Heart right ventricle (tissue), 16 donors: ENCODE results near the gene SHANK1. TPM values are rescaled to one million over a fixed set of nuclear protein-coding genes. Genes with fewer than 3 reads are reported as not detected.

Source experiments
- ATAC-seq, 8 donors: fragments of 200-7000 bp; cut with Tn5 transposase; one replicate each; pipeline ENCODE4 v1.9.1; 2020; ENCODE audit warnings: mild to moderate bottlenecking in 8 of 8, moderate library complexity in 8 of 8, moderate number of reproducible peaks in 1 of 8
- DNase-seq, 2 donors: peaks; one replicate each; pipeline ENCODE4 v3.0.0-alpha.2; 2020
- H3K27ac ChIP-seq, 10 donors: fragments of 200-600 bp; sonication (generic) in 2 of 10; one replicate each; pipeline versions ENCODE4 v1.5.0 to v1.8.0; 2020 to 2022; ENCODE audit warnings: mild to moderate bottlenecking in 3 of 10
- H3K27me3 ChIP-seq, 7 donors: fragments of 200-600 bp; one replicate each; pipeline ENCODE4 v1.8.0; 2021 to 2022; ENCODE audit warnings: mild to moderate bottlenecking in 2 of 7
- H3K36me3 ChIP-seq, 9 donors: fragments of 200-600 bp; sonication (generic) in 1 of 9; one replicate each; pipeline versions ENCODE4 v1.5.0 to v1.8.0; 2020 to 2022; ENCODE audit warnings: mild to moderate bottlenecking in 2 of 9
- H3K4me1 ChIP-seq, 9 donors: fragments of 200-600 bp; sonication (generic) in 1 of 9; one replicate each; pipeline versions ENCODE4 v1.5.0 to v1.8.0; 2020 to 2022; ENCODE audit warnings: mild to moderate bottlenecking in 4 of 9
- H3K4me3 ChIP-seq, 10 donors: fragments of 200-600 bp; sonication (generic) in 2 of 10; one replicate each; pipeline versions ENCODE4 v1.5.0 to v1.8.0; 2020 to 2022; ENCODE audit warnings: mild to moderate bottlenecking in 7 of 10, moderate library complexity in 2 of 10
- H3K9me3 ChIP-seq, 11 donors: fragments of 200-600 bp in 10 of 11; sonication (generic) in 2 of 11; one replicate each; pipeline versions ENCODE4 v1.5.0 to v1.8.0; 2013 to 2022; ENCODE audit warnings: mild to moderate bottlenecking in 2 of 11, control low read depth in 1 of 11, moderate library complexity in 1 of 11
- WGBS, 2 donors: extraction: QIAGEN DNeasy Blood & Tissue Kit; methylation state at CpG; one replicate each; pipeline ENCODE4 v1.1.7; 2013; ENCODE audit warnings: inconsistent platforms in 1 of 2; 5-methylcytosine and 5-hydroxymethylcytosine counted together
- intact Hi-C, 10 donors: fragments of 100-400 bp; cut with DNase I; formaldehyde crosslinking; loops; one replicate each; pipeline versions ENCODE4 v1.11.1 to v1.14.2; 2022
- polyA plus RNA-seq, 2 donors: library from polyadenylated mRNA; stranded (reverse); fragments of 200-250 nt; gene quantifications; one replicate each; pipeline ENCODE4 v1.2.3, GENCODE V29; 2013
- total RNA-seq, 10 donors: library from RNA; stranded (reverse); fragmentation: NEBNext Ultra II Directional in 3 of 10; extraction: Animal tissue kit (Norgen Biotek cat#: 25700) in 3 of 10; gene quantifications; one replicate each; pipeline versions ENCODE4 v1.2.1 to v1.2.4, GENCODE V29; 2021 to 2023
- TF ChIP-seq, protein P1 (sequence below), 9 donors: fragments of 200-600 bp; sonication (generic) in 2 of 9; IDR thresholded peaks; one replicate each; pipeline versions ENCODE4 v1.5.0 to v1.8.0; 2021 to 2022; ENCODE audit warnings: antibody characterized with exemption in 9 of 9, mild to moderate bottlenecking in 5 of 9, moderate library complexity in 1 of 9
- donor health status: Arrhythmogenic right ventricular cardiomyopathy.
- donor health status: ischemic (EF 13 %, LVEDD 7.1; RV severe dilation, severe dysfunction).
- donor health status: healthy with polysubstance abuse.
- donor health status: DM: no; HTN: yes; CAD: no.
- donor health status: DM: no; HTN: no; CAD: no.
- donor health status: ischemic (EF 25% LVEDD 6.9; RV normal size, moderate dysfunction).
- donor health status: ischemic (EF 25% LVEDD 5.7; RV mildly dilated, moderate dysfunction).
- donor health status: healthy.
- donor health status: DM: yes; HTN: yes; CAD: no.
- donor health status: Ischemic cardiomyopathy.
- donor health status: ischemic (EF 35%, LVEDD 5.7; RV mildly dilated, moderate dysfunction).
- donor health status: nonischemic (EF 11% LVEDD 7.7; RV severe dilation, severe dysfunction).
- donor health status: DM: yes; HTN: yes; CAD: no.
- donor health status: PGD.
- donor health status: ischemic (EF 29% LVEDD 5.4; RV normal size, mild dysfunction).
- donor health status: nonischemic (EF 23%, LVEDD 6.1; RV moderate dilation, normal function).

The SHANK1 gene
- total and polyA plus RNA-seq, 12 donors, result 0.07 to 1.5 (median 0.37) TPM; not detected in 1

DNA sequence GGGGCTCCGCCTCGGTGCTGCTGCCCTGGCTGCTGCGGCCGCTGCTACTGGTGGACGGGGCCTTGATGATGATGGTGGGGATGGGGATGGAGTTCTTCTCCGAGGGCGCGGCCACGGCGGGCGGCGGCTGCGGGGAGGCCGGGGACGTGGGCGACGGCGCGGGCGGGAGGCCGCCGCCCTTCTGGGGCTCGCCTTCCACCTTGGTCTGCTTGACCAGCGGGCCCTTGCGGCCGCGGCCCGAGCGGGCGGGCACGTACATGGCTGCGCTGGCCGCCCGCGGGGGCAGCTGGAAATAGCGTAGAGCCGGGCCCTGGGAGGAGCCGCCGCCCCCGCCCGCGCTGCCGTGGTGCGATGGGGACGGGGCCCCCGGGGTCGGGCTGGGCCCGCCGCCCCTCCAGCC, 51.2 kb downstream of the SHANK1 start:
- DNase-seq, result no peak
- TF ChIP-seq, protein P1, sequence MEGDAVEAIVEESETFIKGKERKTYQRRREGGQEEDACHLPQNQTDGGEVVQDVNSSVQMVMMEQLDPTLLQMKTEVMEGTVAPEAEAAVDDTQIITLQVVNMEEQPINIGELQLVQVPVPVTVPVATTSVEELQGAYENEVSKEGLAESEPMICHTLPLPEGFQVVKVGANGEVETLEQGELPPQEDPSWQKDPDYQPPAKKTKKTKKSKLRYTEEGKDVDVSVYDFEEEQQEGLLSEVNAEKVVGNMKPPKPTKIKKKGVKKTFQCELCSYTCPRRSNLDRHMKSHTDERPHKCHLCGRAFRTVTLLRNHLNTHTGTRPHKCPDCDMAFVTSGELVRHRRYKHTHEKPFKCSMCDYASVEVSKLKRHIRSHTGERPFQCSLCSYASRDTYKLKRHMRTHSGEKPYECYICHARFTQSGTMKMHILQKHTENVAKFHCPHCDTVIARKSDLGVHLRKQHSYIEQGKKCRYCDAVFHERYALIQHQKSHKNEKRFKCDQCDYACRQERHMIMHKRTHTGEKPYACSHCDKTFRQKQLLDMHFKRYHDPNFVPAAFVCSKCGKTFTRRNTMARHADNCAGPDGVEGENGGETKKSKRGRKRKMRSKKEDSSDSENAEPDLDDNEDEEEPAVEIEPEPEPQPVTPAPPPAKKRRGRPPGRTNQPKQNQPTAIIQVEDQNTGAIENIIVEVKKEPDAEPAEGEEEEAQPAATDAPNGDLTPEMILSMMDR (IDR thresholded peaks at IDR 0.05), result no peak
- H3K36me3 ChIP-seq, result no peaks in the 10 kb centered on the region
- H3K4me1 ChIP-seq, result peaks cover 0 to 12% (median 5%) of the 10 kb centered on the region in 9 donors
- no peak overlapping the region for H3K4me3 ChIP-seq
- intact Hi-C loops, result no loop called here
- no peaks in the 10 kb centered on the region for H3K9me3 ChIP-seq
- H3K27me3 ChIP-seq, result peaks cover 3 to 92% (median 90%) of the 10 kb centered on the region in 7 donors
- no peak for ATAC-seq
- 1 to 3% methylated on average over 17 to 49 of the region's 49 CpGs for WGBS, 2 donors
- H3K27ac ChIP-seq, result no peak overlapping the region

GRCh38 chr19:50667759-50668231, 51.8 kb downstream of the SHANK1 start:
- H3K36me3 ChIP-seq, result no peaks in the 10 kb centered on the region
- peaks cover 3 to 92% (median 84%) of the 10 kb centered on the region in 7 donors for H3K27me3 ChIP-seq
- intact Hi-C loops, result no loop called here
- TF ChIP-seq, protein P1 (IDR thresholded peaks at IDR 0.05), result no peak
- H3K27ac ChIP-seq, result no peak overlapping the region
- H3K4me1 ChIP-seq, result peaks cover 0 to 12% (median 5%) of the 10 kb centered on the region in 9 donors
- ATAC-seq (no peak), DNase-seq (no peak)
- no peaks in the 10 kb centered on the region for H3K9me3 ChIP-seq
- no peak overlapping the region for H3K4me3 ChIP-seq
- 2 to 3% methylated on average over 37 to 58 of the region's 58 CpGs for WGBS, 2 donors

- 3% methylated on average over 49 to 56 of the region's 56 CpGs for WGBS, 2 donors
Measured at GRCh38 chr19:50667177-50667758, 52.3 kb downstream of the SHANK1 start.

DNA sequence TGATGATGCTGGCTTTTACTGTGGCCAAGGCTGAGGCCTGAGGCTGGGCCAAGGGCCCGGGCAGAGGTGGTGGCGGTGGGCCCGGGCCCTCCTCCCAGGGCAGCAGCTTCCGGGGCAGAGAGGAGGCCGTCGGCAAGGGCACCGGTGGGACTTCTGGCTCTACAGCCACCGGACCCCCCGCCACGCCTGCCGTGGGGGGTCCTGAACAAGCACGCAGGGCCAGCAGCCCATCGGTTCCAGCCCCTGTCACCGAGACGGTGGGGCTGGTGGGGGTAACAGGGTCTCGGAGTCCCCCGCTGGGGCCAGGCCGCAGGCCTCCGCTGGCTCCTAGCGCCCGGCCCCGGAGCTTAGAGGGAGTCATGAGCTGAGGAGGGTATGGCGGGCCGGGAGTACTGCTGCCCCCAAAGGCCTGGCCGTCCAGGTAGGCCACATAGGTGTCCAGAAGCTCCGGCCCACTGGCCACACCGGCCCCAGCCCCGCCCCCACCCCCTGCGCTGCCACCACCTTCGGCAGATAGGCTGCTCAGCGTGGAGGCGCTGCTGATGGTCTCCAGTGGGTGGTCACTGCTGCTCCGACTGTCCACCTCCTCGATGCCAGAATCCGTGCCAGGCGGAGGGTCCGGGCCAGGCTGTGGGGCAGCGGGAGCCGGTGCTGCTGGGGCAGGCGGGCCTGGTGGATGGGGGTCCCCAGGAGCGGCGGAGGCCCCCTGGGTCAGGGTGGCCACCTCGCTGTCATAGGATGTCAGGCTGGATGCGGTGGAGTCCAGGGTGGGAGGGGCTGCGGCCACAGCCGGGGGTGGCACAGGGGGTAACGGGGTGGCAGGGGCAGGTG, 53.0 kb downstream of the SHANK1 start:
- 13 to 19% methylated on average over 47 of the region's 47 CpGs for WGBS, 2 donors
- TF ChIP-seq, protein P1 (IDR thresholded peaks at IDR 0.05), result no peak
- Histone ChIP-seq H3K9me3 (no peaks in the 10 kb centered on the region), H3K4me1 (peaks cover 0 to 12% (median 5%) of the 10 kb centered on the region in 9 donors), H3K4me3 (peak overlapping the region in 1 of 10 donors; percentile 5), H3K27me3 (peaks cover 3 to 93% (median 84%) of the 10 kb centered on the region in 7 donors), H3K27ac (no peak overlapping the region), H3K36me3 (no peaks in the 10 kb centered on the region)
- intact Hi-C loops, result no loop called here
- ATAC-seq, result peak in 1 of 8 donors; percentile 40
- DNase-seq, result no peak

More at GRCh38 chr19:50667177-50667758, 52.3 kb downstream of the SHANK1 start:
- TF ChIP-seq, protein P1 (IDR thresholded peaks at IDR 0.05), result no peak
- H3K4me3 ChIP-seq, result no peak overlapping the region
- H3K9me3 ChIP-seq, result no peaks in the 10 kb centered on the region
- peaks cover 0 to 12% (median 5%) of the 10 kb centered on the region in 9 donors for H3K4me1 ChIP-seq
- peaks cover 3 to 93% (median 84%) of the 10 kb centered on the region in 7 donors for H3K27me3 ChIP-seq
- DNase-seq (no peak), ATAC-seq (no peak)
- H3K27ac ChIP-seq, result no peak overlapping the region
- intact Hi-C loops, result no loop called here
- no peaks in the 10 kb centered on the region for H3K36me3 ChIP-seq
